WI38 (cell line): ENCODE data around the gene EID2.

Experiments
- H3K4me3 ChIP-seq: 2 replicates; pipeline ENCODE4 v1.5.1; 2011; ENCODE audit warnings: low read depth, mild to moderate bottlenecking, control low read depth, low read length
- CTCF ChIP-seq: IDR thresholded peaks from 2 replicates; pipeline ENCODE4 v1.5.1; 2012; ENCODE audit warnings: low read depth, mild to moderate bottlenecking, control low read depth, low read length

The EID2 gene

GRCh38 chr19:39520541-39521484, 19.1 kb downstream of the EID2 start:
- no peak overlapping the region for H3K4me3 ChIP-seq
- no peak for TF ChIP-seq CTCF

- H3K4me3 ChIP-seq = no peak overlapping the region
- no peak for TF ChIP-seq CTCF
Measured at GRCh38 chr19:39518975-39519374, 21.0 kb downstream of the EID2 start.

GRCh38 chr19:39518458-39518857, 21.5 kb downstream of the EID2 start:
- no peak overlapping the region for H3K4me3 ChIP-seq
- TF ChIP-seq CTCF = no peak

GRCh38 chr19:39517432-39517831, 22.5 kb downstream of the EID2 start:
- H3K4me3 ChIP-seq = no peak overlapping the region
- no peak for TF ChIP-seq CTCF

GRCh38 chr19:39516270-39516669, 23.7 kb downstream of the EID2 start:
- H3K4me3 ChIP-seq = no peak overlapping the region
- no peak for TF ChIP-seq CTCF

- no peak for TF ChIP-seq CTCF
- H3K4me3 ChIP-seq = no peak overlapping the region
Measured at GRCh38 chr19:39515551-39516191, 24.3 kb downstream of the EID2 start.
